Activated naive CD4-positive, alpha-beta T cell treated with anti-CD3 and anti-CD28 coated beads, Interleukin-2, amount 50 U/mL, for 16 hours (primary cell): Measurements from ENCODE around the gene ITSN1.

Source experiments
- DNase-seq: peaks from one replicate; pipeline ENCODE4 v3.0.0-alpha.2; 2020

ITSN1 gene

DNA sequence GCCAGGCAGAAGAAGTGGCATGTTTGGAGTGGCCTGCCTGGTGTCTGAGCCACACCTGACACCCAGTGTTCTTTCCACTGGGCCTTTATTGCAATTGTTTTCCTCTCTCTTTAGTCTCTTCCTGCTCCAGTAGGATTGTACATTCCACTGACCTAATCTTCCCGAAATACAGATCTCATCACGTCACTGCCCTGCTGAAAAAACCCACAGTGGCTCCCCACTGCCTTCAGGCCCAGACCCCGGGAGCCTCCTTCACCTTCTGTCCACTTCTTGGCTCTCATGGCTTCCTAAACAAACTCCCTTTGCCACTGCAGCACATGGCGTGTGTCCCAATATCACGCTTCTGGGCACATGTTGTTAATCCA lies 298.6 kb downstream of the ITSN1 start:
- no peak for DNase-seq

DNA sequence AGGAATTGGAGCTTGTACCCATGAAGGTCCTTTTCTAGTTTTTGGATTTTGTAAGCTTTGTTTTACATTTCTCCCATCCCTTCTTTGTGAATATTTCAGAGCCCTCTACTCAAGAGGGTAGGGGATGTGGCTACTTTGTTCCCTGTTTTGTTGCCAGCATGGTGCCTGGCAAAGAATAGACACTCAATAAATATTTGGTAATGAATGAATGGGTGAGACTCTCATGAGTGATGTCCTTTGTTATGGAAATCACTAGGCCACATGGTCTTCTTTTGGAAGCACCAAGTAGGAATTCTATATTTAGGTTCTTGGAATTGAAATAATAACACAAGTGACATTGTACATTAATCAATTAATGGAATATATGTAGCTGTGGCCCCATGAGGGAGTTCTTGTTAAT lies 300.1 kb downstream of the ITSN1 start:
- no peak for DNase-seq

GRCh38 chr21:33943293-33943692 lies 301.0 kb downstream of the ITSN1 start:
- DNase-seq: no peak

GRCh38 chr21:33944185-33944763 lies 302.0 kb downstream of the ITSN1 start:
- no peak for DNase-seq

DNA sequence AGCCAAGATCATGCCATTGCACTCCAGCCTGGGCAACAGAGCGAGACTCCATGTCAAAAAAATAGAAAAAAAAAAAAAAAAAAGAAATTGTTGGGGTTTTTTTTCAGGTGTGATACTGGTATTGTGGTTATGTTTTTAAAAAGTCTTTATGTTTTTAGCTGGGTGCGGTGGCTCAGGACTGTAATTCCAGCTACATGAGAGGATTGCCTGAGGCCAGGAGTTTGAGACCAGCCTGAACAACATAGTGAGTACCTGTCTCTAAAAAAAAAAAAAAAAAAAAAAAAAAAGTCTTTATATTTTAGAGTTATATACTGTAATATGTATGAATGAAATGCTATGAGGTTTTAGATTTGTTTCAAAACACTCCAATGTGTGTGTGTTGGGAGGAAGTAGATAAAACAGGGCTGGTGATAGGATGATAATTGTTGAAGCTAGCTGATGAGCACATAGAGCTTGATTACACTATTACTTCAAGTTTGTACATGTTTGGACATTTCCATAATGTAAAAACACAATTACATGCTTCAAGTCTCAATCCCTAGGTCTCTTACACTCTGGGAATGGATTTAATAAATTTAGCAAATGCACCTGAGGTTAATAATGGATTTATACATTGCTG lies 303.5 kb downstream of the ITSN1 start:
- no peak for DNase-seq

DNA sequence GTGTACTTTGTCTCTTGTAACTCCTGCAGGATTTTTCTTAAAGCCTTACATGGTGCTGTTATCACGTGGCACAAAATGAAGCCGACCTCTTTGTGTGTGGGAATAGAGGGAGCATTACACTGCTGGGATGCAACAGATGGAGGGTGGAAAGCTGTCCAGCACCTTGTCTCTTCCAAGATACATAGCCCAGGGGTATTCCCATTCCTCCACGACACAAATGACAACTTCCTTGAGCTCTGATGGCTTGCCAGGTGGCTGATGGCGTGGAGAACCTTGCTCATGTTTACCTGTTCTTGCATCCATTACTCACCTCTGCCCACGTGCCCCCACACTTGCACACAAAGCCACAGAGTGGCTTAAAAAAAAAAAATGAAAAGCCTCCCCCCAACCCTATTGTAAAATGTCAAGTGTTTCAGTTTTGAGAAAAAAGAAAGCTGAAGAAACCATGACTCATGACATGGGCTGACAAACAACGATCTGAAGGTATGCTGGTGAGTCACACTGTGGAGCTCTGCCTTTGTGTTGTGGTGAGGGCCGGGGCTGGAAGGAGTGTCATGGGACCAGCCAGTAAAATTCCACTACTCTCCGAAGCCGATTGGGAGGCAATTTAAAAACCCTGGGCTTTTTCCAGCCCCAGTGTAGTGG lies 305.3 kb downstream of the ITSN1 start:
- peak; percentile 88 for DNase-seq

DNA sequence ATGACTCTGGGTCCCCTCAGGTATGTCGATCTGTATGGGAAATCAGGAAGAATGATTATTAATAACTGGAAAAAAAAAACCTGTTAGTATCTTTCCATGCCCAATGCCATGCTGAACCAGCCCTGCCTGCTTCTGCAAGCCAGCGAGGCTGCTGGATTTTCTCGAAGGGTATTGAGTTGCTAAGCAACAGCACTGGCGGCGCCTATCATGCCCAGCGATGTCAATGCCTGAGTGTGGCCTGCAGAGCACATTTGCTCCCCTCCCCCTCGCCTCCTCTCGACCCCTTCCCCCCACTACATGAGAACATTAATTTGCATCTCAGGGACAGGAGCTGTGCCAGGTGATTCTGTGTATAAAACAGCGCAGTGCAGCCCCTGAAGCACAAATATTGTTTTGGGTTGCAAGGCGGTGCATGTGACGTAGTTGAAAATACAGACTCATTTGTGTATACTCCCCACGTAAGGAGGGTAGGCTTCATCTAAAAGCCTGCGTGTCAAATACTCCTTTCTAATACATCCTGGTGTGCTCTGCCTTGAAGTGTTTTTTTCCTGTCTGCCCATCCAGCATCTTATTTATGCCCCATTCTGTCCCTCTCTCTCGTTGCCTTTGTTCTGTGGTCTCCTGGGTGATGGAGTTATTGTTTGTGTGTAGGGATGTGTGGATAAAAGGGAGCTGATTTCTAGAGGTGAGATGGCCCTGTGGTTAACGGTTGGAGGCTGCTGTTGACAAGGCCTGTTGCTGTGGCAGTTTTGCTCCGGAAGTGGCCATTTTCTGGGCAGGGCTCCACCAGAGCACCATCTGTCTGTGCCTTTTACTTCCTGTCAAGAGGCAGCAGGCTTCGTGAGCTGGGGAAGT lies 306.0 kb downstream of the ITSN1 start:
- DNase-seq: peak; percentile 68

- DNase-seq: no peak
Measured at GRCh38 chr21:33948951-33949444, 306.7 kb downstream of the ITSN1 start.
